Measurements from ENCODE around the gene CBX4. TPM values are rescaled to one million over a fixed set of nuclear protein-coding genes. Genes with fewer than 3 reads are reported as not detected.

Gene CBX4
- total and polyA plus RNA-seq, 12 donors, result 9.4 to 38.2 (median 24.6) TPM

- Histone ChIP-seq H3K9me3 (no peaks in the 10 kb centered on the region), H3K36me3 (peaks cover 0 to 8% (median 0%) of the 10 kb centered on the region in 9 donors), H3K4me1 (peaks cover 28 to 79% (median 61%) of the 10 kb centered on the region in 9 donors), H3K27me3 (peaks cover 77 to 83% (median 79%) of the 10 kb centered on the region in 7 donors), H3K27ac (no peak overlapping the region), H3K4me3 (peak overlapping the region in 5 of 10 donors; percentile 7 to 27 (median 13))
- ATAC-seq (no peak), DNase-seq (no peak)
- TF ChIP-seq CTCF (IDR thresholded peaks at IDR 0.05), result no peak
- intact Hi-C loops (cut with DNase I), result loop anchor here in 5 of 10 donors (5.0 kb wide), 2 partner anchors 37 to 42 kb away; partner anchors contain the start of gene CBX4 (in 2 of the 5)
- 2% methylated on average over 44 of the region's 44 CpGs for WGBS, 2 donors
These were observed 38.7 kb downstream of the CBX4 start for GRCh38 chr17:79800325-79801155.

GRCh38 chr17:79799538-79800324 is 39.5 kb downstream of the CBX4 start:
- intact Hi-C loops (cut with DNase I), result loop anchor here (5.0 kb wide), 4 partner anchors 38 to 193 kb away; partner anchors contain the start of gene CBX4 (in 3 of the 10)
- DNase-seq (no peak), ATAC-seq (no peak)
- no peaks in the 10 kb centered on the region for H3K9me3 ChIP-seq
- H3K27me3 ChIP-seq, result peaks cover 69 to 75% (median 71%) of the 10 kb centered on the region in 7 donors
- peaks cover 0 to 15% (median 0%) of the 10 kb centered on the region in 9 donors for H3K36me3 ChIP-seq
- no peak overlapping the region for H3K4me3 ChIP-seq
- no peak for TF ChIP-seq CTCF (IDR thresholded peaks at IDR 0.05)
- WGBS, 2 donors, result 3 to 4% methylated on average over 31 of the region's 31 CpGs
- H3K27ac ChIP-seq, result no peak overlapping the region
- peaks cover 28 to 79% (median 61%) of the 10 kb centered on the region in 9 donors for H3K4me1 ChIP-seq

GRCh38 chr17:79799174-79799537 is 40.1 kb downstream of the CBX4 start:
- Histone ChIP-seq H3K36me3 (peaks cover 0 to 17% (median 0%) of the 10 kb centered on the region in 9 donors), H3K27me3 (peaks cover 64 to 73% (median 65%) of the 10 kb centered on the region in 7 donors), H3K27ac (no peak overlapping the region), H3K4me1 (peaks cover 28 to 75% (median 61%) of the 10 kb centered on the region in 9 donors), H3K9me3 (no peaks in the 10 kb centered on the region), H3K4me3 (peak overlapping the region in 1 of 10 donors; percentile 77)
- intact Hi-C loops (cut with DNase I), result loop anchor here in 5 of 10 donors (5.0 kb wide), 4 partner anchors 38 to 193 kb away; partner anchors contain the start of gene CBX4 (in 1 of the 5)
- no peak for TF ChIP-seq CTCF (IDR thresholded peaks at IDR 0.05)
- ATAC-seq (no peak), DNase-seq (no peak)
- 3% methylated on average over 23 of the region's 23 CpGs for WGBS, 2 donors
